NCI-H1092 (cell line): ENCODE results near the gene OR6N1.

Experiments used
- DNase-seq: peaks from one replicate; lab custom pipeline; 2025; lab: John Stamatoyannopoulos, UW

The OR6N1 gene, protein sequence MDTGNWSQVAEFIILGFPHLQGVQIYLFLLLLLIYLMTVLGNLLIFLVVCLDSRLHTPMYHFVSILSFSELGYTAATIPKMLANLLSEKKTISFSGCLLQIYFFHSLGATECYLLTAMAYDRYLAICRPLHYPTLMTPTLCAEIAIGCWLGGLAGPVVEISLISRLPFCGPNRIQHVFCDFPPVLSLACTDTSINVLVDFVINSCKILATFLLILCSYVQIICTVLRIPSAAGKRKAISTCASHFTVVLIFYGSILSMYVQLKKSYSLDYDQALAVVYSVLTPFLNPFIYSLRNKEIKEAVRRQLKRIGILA

DNA sequence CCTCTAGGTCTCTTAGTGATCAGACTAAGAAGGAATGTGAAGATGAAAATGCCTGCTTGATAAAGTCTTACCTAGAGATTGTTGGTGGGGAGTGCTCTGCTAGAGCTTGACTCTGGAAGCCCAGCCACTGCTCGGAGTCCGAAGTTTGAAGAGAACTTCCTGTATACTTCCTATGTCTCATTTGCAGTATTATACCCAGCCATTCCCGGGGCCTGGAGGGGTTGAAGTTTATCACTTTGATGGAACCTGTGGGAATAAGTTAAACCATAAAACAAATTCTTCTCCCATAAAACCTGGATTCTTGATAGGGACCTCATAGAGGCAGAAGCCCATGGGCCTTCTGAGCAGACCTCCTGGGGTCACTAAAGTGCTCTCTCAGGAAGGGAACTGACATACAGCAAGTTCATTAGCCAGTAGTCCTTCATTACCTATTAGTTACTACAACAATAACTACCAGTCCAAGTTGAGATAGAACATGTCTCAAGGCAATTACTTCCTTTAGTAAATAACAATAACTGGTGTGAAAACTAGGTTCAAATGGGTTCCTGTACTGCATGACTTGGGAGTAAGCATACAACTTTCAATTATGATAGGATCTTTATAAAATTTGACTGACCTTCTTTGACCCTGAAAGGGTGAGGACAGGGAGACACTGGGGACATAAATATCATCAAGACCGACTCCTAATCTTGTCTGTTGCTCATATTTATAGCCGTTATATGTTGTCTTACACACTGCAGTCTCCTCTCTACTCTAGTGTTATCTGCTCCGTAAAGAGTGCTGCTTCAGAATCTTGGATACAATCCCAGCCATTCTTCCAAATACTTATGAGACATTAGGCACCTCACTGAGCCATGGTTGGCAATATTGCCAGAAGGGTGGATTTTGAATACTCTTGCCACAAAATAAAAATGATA, at the start of gene OR6N1:
Gene OR6N1, minus strand, starts transcription at position 246 of the 917 bp plus-strand sequence. CDS start 5,513 bp downstream, outside the sequence.
- DNase-seq, result no peak

DNA sequence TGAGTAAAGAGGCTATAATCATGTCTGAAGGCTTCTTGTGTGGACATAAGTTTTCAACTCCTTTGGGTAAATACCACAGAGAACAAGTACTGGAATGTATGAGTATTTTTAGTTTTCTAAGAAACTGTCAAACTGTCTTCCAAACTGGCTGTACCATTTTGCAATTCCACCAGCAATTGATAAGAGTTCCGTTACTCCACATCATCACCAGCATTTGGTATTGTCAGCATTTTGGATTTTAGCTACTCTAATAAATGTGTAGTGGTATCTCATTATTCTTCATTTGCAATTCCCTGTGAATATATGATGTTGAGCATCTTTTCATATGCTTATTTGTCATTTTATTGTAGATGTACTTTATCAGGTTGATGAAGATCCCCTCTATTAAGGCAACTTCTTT, 49.7 kb upstream of the OR6N1 start:
- DNase-seq, result no peak

DNA sequence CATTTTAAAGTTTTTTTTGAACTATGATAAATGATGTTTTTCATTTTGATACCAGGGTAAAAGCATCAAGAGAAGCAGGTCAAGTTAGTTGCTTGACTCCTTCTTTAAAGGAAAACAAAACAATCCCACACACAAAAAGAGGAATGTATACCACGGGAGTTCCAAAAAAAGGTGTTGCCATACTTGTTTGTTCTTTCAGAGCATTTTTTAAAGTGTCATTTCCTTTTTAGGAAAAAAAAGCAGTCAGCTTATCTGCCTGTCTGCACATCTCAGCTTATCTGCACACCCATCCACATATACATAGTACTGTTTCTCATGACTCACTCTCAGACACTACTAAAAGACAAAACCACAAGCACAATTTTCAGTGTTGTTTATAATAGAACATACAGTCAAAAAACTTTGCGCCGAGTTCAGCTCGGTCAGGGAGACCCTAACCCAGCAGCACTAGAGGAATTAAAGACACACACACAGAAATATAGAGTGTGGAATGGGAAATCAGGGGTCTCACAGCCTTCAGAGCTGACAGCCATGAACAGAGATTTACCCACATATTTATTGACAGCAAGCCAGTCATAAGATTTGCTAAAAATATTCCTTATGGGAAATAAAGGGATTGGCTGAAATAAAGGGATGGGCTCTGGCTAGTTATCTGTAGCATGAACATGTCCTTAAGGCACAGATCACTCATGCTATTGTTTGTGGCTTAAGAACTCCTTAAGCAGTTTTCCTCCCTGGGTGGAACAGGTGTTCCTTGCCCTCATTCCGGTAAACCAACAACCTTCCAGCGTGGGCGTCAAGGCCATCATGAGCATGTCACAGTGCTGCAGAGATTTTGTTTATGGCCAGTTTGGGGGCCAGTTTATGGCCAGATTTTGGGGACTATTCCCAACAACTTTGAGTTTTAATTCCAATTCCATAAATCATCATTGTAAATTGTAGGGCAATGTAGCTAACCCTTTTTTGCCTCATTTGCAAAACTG, 47.8 kb upstream of the OR6N1 start:
- no peak for DNase-seq

DNA sequence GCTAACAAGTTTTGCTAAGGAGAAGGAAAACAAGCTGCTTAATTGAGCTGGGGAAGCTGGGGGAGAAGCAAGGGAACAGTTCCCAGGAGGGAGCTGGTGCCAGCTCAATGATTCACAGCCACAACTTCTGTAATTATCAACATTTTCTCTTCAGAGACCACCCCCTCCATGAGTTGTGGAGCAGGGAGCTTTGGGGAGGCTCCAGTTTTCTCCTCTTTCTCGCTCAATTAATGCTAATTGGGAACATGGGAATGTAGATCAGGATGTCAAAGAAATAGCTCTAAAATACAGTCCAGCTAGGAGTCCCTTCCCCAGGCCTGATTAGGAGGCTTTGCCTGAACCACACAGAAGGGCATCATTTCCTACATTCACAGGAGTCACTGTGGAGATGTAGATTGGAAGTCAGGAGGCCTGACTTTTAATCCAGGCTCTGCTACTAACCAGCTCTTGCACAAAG, 47.0 kb upstream of the OR6N1 start:
- DNase-seq, result no peak

DNA sequence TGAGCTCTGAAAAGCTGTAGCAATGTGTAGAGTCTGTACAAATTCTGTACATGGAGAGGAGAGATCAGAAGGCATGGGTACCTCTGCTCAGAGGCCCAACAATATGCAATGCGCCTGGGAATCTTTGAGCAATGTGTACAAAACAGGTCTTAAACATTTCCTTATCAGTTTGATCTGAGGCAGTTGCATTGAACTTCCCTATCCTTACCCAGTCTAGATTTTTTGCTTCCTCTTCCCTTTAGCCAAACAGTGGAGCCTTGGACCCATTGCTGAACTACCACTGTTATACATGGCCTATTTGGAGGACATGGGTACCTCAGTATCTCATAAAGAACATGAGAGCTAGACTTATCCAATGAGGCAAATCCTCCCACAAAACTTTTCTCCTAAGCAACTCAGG, 46.6 kb upstream of the OR6N1 start:
- no peak for DNase-seq

DNA sequence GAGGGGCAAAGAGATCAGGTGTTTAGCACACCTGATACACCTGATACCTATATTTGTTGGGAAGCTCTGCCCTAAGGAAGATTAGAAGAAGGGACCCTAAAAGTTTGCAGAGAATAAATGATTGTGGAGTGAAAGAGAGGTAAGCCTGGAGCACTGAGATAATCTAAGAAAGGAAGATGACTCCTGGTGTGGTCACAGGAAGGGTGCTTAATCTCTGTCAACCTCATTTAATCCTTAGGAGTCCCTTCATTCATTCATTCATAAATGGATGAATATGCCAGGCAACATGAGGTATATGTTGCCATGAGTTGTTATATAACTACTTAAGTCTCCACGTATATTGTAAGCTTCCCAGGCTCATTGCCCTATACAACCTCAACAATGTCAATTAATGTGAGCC, 43.0 kb upstream of the OR6N1 start:
- DNase-seq, result no peak

DNA sequence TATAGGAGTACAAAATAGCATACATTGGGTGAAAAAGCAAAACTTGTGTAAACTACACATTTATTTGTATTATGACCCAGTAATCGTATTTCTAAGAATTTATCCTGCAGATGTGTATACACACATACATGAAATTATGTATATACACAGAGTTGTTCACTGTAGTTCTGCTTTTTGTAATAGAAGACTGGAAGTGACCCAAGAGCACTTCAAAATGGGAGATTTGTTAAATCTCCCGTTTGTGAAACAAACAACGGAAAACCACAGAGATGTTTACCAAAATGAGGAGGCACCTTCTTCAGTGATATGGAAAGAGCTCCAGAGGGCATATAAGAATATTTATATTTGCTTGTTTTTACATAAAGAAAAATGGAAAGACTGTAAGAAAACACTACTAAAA, 41.2 kb upstream of the OR6N1 start:
- DNase-seq, result no peak

DNA sequence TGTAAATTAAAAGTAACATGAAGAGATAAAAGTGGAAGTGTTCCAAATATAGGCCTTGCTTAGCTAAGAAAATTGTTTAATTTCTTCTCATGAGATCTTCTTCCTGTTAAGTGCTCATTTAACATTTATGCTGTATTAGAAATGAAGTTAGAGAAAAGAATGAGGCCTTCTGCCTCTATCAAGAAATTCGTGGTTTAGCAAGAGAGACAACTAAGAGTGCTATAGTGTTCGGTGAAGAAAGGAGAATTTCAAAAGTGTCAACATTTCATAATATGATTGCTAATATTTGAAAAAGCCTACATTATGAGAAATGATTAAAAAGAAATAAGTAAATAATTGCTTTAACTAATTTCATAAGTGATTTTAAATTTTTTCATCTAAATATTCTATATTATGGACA, 40.3 kb upstream of the OR6N1 start:
- no peak for DNase-seq

DNA sequence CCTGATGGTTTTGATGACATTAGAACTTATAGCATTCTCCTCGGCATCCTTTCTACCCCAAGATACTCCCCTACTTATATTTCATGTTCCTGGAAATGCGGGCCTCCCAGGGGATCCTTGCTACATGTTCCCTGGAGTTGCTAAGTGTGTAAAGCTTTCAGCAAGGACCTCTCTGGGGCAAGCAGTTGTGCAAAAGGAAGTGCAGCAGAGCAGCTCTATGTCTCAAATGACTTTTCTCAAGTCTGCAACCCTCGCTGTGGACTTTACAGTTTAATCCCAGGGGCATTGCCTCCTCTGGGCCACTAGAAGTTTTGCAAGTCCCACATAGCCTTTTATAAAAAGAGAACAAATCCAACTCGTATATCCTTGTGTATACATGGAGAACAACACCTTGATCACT, 38.3 kb upstream of the OR6N1 start:
- DNase-seq, result no peak

DNA sequence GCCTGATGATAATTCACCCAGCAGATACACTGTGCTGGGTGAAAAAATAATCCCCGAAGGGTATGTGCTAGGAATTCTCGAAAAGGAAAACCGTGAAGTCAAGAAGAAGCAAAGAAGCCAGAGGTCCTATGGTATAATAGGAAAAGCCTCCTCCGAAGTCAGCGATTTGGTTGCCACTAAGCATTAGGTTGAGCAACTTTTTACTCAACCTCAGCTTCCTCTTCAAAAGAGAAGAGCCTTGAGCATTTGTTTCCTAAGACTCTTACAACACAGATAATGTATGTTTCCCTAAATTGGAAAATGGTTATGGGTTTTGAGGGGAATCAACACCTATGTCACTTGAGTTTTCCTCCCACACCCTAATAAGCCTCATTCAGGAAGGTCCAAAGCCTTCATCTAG, 37.9 kb upstream of the OR6N1 start:
- no peak for DNase-seq

DNA sequence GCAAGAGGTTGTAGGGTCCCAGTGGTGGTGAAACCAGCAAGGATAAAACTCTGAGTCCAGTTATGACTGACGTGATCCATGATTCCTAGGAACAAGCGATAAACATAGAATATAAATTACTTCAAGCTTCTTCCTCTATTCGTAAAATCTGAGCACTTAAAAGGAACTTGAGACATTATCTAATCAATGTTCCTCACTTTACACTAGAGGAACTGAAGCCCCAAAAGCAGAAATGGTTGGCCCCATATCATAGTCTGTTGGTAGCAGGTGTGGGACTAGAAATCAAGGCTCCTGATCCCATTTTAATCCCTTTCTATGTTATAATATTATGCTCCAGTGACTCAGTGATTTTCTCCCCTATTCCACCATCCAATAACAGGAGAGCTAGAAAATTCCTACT, 37.3 kb upstream of the OR6N1 start:
- DNase-seq, result no peak

DNA sequence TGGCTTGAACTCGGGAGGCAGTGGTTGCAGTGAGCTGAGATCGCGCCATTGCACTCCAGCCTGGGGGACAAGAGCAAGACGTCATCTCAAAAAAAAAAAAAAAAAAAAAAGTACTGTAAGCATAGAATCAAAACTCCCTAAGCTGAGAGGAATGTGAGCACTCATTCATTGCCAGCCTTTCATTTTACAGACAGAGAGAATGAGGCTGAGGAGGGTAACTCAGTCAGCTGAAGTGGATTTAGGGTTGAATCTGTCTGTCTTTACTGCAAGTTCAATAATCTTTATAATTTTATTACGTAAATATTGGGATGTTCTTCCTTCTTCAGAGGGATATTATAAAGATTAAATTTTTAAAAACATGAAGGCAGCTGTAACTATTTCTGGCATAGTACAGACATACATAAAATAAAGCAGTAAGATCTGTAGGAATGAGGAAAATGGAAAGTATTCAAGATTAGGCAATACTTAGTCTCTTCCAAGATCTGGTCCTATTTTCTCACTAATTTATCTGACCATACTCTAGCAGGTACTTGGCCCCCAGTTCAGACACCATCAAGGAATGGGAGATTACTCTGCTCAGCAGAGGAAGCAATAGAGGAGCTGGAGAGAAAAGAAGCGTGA, 35.0 kb upstream of the OR6N1 start:
- DNase-seq, result no peak

DNA sequence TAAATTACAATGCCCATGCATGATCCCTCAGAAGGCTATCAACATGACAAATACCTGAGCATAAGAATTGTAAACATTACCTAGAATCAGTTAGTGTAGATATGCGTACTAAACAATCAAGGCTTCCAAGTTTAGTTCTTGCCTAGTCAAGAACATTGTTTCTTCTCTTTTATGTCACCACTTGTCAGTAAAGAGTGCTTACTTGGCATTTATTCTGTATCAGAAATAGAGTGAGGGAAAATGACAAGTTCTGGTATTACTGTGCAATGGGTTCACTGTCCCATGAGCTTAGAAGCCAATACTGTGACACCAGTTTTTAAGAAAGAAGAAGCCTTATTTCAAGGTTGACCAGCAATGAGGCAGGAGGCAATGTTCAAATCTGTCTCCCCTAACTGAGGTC, 31.7 kb upstream of the OR6N1 start:
- DNase-seq, result no peak

DNA sequence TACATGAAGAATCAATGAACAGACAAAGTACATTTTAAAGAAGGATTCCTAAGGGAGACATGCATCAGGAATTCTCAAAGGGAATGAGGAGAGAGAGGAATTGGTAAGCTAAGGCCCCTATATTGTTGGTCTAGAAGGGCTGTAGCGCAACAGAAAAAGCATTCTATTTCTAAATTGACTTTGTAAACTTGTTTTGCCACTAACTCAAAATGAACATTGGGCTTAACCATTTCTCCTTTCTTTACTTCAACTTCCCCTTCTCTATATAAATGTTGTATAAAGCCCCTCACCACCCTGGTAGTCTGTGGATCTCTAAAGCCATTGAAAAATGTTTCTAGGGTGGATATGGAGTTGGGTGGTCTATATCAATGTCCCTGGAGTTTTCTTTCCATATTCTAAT, 29.4 kb upstream of the OR6N1 start:
- DNase-seq, result no peak

DNA sequence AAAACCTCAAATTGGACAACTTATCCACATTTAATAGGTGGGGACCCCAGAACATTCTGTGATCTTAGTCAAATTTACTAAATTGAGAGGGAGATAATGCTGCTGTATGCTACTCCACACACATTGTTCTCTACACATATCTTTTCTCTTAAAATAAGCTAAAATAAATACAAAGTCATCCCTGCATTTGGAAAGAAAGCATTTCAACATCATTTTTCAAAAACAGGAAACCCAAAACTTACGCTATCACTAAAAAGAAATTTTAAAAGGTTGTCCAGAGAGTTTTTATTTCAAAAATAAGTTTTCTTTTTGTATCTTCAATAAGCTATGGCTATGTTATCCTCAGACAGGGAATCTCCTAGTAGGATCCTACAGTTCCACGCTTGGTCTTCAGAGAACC, 28.5 kb upstream of the OR6N1 start:
- no peak for DNase-seq

DNA sequence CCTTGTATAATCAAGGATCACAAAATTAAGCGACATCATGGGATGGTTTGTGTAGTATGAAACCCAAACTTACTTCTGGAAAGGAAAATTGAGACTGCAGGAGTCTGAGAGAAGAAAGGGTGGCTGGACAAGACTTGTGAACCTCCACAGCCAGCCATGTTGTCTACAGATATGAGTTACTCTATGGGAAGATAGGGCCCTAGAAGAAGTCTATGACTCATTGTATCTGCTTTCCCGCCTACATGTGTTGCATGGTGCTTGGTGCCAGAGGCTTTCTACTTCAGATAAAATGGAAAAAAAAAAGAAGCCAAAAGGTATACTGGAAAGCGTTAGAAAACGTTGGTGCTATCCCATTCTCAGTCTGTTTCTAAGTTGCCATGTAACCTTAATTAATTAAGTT, 27.7 kb upstream of the OR6N1 start:
- no peak for DNase-seq

DNA sequence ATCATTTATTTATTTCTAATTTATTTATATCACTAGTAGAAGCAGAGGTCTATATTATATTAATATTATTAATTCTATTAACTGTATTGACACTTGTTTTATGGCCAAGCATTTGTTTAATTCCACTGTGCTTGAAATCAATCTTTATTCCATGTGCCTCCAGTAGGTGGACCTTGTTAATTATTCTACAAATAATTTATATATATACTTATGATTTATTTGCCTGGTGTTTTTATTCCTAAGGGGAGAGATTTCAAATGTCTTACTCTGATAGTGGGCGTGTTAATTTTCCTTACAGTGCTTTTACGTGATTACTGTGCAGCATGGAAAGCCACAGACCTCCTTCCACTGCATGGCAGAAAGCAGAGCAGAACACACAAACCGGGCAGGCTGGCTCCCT, 26.5 kb upstream of the OR6N1 start:
- DNase-seq, result no peak

DNA sequence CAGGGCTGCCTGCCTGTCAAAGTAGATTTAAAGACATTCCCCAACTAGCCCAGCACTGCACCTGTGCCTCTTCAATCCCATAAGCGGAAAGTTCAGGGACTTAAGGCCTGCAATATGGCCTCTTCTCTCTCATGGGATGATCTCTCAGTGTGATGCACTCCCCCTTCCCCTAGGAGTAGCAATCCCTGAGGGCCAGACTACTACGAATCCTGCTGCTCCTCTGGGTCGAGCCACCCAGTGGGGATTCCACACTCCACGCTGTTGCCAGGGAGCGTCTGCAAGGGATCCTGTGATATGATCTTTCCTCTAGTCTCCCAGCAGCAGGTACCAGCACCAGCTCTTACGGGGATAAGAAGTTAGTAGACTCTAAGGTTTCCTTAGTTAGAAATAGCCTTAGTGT, 22.3 kb upstream of the OR6N1 start:
- DNase-seq, result no peak

DNA sequence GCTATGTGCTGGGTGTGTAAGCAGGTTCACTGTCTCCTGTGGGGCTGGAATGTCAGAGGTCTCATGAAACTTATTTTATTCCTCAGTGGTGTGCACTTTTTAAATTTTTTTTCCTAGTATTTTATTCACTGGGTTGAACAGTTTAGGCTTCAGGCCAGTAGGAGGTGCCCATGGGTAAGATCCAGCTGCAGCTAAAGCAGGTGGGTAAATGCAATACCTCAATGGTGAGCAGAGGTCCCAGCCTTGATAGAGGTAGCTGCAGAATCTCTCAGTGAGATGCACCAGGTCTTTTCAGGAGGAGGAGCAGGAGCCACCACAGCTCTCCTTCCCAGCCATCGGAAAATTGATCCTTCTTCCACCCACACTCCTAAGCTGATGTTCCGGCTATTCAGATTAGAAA, 21.6 kb upstream of the OR6N1 start:
- DNase-seq, result no peak

DNA sequence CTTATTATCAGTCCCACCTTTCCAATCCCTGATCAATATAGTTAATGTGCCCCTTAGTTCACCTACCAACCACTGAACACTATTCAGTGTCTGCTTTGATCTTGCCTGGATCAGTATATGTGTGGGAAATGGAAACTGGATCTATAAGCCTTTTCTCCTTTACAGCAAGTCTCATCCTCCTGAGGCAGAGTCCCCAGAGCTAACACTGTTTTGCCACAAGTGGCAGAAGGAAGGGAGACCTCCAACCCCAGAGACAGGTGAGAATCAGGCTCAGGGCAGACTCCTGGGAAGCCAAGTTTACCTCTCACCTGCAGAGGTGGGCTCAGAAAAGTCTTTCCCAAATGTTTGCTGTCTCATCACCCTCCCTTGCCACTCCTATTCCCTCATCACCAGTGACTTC, 9.1 kb upstream of the OR6N1 start, which contains the start of gene OR6N2:
Gene OR6N2, minus strand, starts transcription at position 101 of the 400 bp plus-strand sequence. CDS start 3,569 bp downstream, outside the sequence.
- DNase-seq, result no peak

DNA sequence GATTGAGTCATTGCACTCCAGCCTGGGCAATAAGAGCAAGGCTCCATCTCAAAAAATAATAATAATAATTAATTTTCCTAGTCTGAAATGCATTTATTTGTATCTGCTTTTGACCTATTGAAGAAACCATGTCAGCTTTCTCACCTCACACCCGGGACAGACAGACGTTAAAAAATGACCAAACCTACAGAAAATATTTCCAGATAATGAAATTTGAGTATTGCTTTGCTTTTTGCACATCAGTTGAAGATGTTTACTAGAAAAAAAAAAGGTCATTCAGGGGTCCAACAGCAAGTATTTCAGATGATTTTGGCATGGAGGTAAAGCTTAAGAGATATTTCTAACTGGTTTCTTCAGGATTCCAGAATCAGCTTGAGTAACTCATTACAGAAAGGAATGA, 17.6 kb downstream of the OR6N1 start, which contains the start of gene OR6K6:
Gene OR6K6, plus strand, starts transcription at position 301 of the 400 bp plus-strand sequence. CDS start 168 bp downstream, outside the sequence.
- DNase-seq, result no peak
